ENCODE measurements around the gene MRPL17.

Gene MRPL17

GRCh38 chr11:6632116-6633073 is 50.7 kb downstream of the MRPL17 start:
- no peak for DNase-seq (ENCODE audit: low read depth)

- no peak for DNase-seq (ENCODE audit: low read depth)
Observed at GRCh38 chr11:6631361-6631890, 51.7 kb downstream of the MRPL17 start.

DNA sequence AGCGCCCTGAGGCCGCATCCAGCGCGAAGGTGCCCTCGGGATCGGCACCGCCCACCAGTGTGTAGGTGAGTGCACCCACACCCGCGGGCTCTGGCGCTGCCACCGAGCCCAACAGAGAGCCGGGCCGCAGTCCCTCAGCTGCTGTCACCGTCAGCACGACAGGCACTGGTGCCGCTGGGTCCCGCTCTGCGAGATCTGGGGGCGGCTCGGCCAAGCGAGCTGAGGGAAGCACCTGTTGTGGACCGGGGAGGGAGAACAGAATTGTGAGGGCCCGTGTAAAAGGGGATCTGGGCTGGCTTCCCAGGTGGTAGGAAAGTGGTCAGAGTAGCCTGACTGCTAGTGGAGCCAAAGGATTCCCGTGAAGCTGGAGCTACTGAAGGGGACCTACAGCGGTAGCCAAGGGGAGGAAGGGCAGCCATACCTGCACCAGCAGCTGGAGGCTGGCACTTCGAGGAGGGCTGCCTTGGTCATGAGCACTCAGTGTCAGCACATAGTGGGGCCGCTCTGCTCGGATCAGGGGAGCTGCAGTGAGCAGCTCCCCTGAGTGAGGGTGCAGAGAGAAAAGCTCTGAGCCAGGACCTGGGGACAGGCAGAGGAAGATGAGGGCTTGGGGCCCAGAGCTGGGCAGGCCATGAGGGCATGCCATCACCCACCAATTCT is 52.4 kb downstream of the MRPL17 start:
- DNase-seq (ENCODE audit: low read depth): no peak

Data from activated T-cell treated with anti-CD3 and anti-CD28 coated beads for 1 hour (primary cell).